Measurements from ENCODE around the gene SATB2. TPM values are rescaled to one million over a fixed set of nuclear protein-coding genes. Genes with fewer than 3 reads are reported as not detected.

Gene SATB2
- total RNA-seq, 1 donor from 2014 or later, result 1.1 TPM

- ATAC-seq, result no peak
These were observed 52.9 kb downstream of the SATB2 start for GRCh38 chr2:199404841-199405240.

DNA sequence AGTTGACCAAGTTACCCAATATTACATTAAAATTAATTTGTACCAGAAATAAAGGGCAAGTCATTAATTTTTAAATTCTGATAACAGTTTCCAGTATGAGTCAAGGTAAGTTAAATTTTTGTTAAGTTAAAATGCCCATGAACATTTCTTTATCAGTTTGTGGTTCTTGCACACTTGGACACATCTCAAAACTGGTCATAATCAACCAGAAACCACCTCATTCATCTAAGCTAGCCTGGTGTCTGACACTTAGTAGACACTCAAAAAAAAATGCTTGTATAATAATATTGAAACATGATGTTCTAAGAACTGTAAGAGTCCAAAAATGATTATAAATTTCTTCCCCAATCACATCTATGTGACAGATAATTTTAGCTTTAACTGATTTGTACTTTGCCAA is 62.4 kb downstream of the SATB2 start:
- ATAC-seq, result no peak

DNA sequence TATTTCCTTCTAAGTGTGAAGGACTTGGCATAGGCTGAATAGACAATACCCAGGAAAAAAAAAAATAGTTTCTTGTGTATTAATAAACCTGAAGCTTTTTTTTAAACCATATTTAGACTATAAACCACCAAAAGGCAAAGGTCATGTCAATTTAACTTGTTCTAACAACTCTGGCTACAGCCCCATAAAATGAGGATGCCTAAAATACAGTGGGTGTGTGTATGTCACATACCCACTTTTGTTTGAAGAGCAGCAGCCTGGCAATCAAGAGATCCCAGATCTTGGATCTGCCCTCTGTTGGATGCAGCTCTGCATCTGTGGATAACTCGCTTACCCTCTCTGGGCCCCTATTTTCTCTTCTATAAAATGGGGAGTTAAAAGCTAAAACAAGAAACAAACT is 65.4 kb downstream of the SATB2 start:
- ATAC-seq, result no peak

DNA sequence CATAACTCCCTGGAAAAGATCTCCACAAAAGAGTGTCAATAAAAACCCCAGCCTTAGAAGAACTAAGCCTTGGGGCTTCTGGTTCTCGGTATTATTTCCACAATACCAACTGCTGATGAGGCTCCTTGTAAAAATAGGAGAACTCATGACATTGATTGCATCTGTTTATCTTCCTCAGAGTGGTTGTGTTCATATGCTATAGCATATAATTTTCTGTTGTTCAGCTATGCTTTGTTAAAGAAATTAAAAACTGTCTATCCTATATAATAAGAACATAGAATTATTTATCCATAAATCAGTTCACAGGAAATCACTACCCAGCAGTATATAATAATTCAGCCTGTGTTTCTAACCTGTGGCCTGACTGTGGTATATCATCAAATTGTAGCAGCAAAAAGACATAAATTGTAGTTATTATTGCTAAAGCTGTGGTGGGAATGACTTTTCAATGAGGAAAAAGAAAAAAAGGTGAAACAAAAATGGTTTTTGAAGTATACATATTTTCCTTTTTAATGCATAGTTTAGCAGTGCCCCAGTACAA is 68.9 kb downstream of the SATB2 start:
- ATAC-seq, result no peak

DNA sequence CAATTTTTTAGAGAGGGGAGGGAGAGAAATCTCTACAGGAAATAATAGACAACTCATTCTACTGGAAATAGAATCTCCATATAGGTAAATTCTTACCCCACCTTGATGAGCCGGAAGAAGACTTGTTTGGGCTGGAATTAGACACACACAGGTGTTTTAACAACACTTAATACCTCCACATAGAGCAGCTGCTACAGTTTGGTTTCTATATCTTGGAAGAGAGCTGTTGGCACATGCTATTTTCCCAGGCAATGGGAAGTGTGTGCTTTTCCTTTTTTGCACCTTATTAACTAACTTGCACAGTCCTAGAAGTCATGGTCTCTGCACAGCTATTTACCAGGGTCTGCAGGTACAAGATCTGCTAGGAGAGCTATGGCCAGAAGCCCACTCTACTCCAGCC is 73.7 kb downstream of the SATB2 start:
- no peak for ATAC-seq

DNA sequence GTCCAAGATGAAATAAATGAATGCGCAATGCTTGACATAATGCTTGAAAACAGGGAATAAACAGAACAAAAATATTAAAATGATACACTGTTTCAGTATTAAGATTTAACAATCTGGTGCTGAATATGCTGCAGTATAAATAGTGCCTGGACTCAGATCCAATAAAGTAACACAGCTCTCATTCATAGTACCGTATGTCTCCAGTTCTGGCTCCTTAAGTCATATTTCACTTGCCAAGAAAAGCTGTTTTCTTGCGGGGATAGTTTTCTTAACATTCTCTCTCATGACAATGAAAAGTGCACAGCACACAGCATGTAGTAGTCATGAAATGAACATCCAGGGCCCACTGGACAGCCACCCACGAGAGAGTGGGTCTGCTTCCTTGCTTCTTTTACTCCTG is 74.7 kb downstream of the SATB2 start:
- no peak for ATAC-seq

DNA sequence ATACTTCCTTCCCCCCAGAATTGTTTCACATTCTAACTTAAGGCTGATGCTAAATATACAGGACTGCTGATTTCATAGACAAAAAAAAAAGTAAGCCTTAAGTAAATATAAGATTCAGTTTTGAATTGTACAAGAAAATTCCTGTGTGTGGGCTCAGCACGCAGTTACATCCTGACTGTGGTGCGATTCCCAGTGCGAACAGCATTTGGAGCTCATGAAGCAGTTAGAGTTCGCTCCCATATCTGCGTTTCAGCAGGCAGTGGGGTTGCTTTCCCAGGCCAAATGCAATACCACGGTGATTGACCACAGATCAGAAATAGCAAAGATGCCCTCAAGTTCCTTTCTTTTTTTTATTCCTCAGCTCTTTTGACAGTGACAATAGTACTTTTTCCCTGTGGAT is 75.6 kb downstream of the SATB2 start:
- ATAC-seq, result no peak

GRCh38 chr2:199381531-199381930 is 76.2 kb downstream of the SATB2 start:
- ATAC-seq, result no peak

DNA sequence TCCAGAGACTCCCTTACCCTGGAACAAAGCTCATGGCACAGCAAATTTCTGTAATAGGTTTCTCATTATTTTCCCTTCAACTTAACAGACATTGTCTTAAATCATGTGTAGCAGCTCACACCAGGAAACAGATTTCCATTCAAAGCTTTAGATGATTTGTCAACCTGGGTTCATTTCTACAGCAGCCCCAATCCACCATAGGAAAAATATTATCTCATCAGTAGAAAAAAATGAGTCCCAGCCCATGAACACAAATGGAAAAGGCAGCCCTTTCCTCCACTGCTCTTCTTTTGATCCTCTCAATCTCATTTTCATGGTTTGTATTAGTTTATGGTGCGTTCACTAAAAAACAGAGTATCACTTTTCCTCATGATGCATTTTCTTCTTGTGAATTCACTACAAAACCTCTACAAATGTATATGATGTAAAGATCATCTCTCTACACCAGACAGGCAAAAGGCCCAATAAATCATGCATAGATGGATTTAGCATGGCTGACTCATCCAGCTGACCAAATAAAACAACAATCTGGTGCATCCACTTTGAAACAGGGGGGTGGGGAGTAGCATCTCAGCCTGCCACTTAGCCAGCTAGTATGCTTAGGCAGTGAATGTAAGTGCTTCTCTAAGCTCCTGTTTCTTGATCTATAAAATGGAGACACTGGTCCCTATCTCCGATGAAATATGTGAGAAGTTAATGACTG is 78.6 kb downstream of the SATB2 start:
- no peak for ATAC-seq

DNA sequence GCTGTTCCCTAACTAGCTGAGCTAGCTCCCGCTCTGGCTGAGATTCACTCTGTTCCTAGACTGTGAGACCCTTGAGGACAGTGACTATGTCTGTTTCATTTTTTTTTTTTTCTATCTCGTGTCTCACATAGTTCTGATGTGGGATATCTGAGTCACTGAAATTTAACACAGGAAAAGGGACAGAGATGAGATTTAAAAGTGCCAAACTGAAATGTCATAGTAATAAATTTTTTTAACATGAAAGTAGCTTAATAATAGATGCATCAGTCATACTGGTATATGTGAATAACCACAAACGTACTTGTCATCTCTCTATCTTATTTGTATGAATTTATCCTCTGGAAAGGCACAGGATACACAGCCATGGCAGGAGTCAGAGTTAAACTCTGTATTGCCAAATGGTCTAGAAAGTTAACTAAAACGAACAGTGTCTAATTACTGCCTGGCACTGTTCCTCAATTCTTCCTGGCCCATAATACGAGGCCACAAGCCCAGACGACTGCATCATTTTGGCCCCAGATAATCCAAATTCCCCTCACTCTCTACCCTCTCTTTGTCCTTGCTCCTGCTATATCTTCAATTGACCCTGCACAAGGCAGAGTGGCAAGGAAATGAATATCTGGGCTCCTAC is 87.5 kb downstream of the SATB2 start:
- ATAC-seq, result no peak

- ATAC-seq, result no peak
These were observed 91.3 kb downstream of the SATB2 start for GRCh38 chr2:199366406-199366805.

GRCh38 chr2:199364153-199364552 is 93.6 kb downstream of the SATB2 start:
- ATAC-seq, result no peak

DNA sequence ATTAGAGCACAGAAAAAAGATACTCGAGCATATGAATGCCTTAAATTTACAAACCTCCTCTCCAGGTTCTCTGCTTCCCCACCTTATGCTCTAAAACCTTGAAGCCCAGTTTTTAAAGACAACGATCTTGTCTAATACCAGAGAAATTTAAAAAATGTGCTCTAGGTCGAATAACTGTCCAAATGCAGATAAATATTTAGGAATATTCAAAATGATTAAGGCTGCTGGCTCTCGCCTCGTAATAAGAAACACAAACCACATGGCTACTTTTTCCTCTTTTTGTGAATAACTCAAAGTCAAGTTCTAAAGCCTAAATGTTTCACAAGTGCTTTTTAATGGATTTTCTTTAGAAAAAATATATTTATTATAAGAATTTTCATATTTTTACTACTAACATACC is 101.3 kb downstream of the SATB2 start:
- ATAC-seq, result no peak

- ATAC-seq, result no peak
These were observed 108.9 kb downstream of the SATB2 start for GRCh38 chr2:199348871-199349270.

DNA sequence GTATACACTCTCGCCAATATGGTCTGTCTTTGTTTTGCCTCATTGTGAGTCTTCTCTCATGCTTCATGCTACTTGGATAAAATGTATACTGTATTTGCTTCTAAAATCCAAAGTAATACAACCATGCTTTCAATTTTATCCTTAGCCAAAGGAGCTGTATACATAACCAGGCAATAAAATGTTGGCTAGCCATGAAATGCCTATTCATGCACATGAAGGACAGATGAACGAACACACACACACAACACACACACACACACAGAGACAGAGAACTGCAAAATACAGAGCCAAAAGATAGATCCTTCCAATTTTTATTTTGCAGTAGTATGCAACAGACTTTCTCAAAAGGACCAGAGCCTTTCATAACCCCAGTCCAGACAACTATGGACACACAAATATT is 113.7 kb downstream of the SATB2 start:
- ATAC-seq, result no peak

GRCh38 chr2:199342334-199342733 is 115.4 kb downstream of the SATB2 start:
- no peak for ATAC-seq

- no peak for ATAC-seq
These were observed 116.6 kb downstream of the SATB2 start for GRCh38 chr2:199341123-199341522.

- no peak for ATAC-seq
These were observed 117.7 kb downstream of the SATB2 start for GRCh38 chr2:199339891-199340605.

DNA sequence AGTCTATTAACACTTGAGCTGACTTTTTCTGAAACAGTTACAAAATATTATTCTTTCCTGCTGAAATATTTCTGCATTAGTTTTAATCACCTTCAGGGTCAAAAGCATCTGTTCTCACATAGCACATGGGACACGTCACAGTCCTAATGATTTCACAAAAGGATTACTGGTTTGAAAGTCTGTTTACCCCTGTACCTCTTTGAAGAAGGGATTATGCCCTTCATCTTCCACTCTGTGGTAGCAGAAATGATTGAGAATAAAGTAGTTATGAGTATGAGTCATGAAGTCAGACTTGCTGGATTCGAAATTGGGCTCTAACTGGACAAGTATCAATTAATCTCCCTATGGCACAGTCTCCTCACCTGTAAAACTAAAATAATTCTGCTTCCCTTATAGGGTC is 121.2 kb downstream of the SATB2 start:
- ATAC-seq, result no peak

- no peak for ATAC-seq
These were observed 122.2 kb downstream of the SATB2 start for GRCh38 chr2:199335502-199335901.

- no peak for ATAC-seq
These were observed 128.3 kb downstream of the SATB2 start for GRCh38 chr2:199329466-199329865.

GRCh38 chr2:199329031-199329430 is 128.7 kb downstream of the SATB2 start:
- no peak for ATAC-seq

DNA sequence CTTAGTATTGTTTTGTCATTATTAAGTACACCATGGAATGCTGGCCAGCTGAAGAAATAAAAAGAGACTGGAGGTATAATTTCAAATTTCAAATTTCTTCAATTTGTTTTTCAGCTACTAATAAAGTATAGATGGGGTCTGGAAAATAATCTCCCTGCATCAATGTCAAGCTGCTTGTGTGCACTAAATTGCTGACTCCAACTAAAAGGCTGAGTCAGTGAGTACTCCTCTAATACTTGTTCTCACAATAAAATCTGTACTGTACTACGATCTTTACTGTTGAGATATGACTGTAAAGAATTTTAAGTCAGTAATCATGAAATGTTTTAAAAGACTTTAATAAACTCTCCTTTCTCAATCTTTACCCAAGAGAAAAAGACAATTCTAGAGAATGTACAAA is 131.9 kb downstream of the SATB2 start:
- no peak for ATAC-seq

DNA sequence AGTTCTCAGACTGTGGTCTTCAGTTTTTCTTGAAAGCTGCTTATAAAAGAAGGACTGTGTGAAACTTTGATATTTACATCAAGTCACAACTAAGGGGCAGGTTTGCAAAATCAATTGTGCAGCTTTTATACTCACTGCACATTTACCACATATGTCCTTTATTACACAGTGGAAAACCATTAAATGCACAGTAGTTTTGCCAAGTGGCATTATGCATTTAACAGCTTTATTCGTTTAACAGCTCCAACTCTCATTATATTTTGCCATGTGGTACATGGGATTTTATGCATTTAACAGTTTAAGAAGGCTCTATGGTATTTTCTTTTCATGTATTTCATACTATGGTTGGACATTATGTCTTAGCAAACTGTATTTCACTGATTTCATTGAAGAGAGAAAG is 135.6 kb downstream of the SATB2 start:
- no peak for ATAC-seq
